CD14-positive monocyte (primary cell): ENCODE results near the gene ITGA4. TPM values are rescaled to one million over a fixed set of nuclear protein-coding genes. Genes with fewer than 3 reads are reported as not detected.

Experiments
- DNase-seq, 3 donors: peaks; one replicate each; pipeline ENCODE4 v3.0.0-alpha.2; 2011 to 2022
- H2AFZ ChIP-seq: 2 replicates; pipeline ENCODE4 v1.6.0; 2012; ENCODE audit warnings: mild to moderate bottlenecking, low read depth, low read length, inconsistent platforms; ENCODE audit not compliant: insufficient read depth, poor library complexity, severe bottlenecking
- H3K27ac ChIP-seq, 2 donors: 1 replicate in 1 of 2; 2 replicates in 1 of 2; pipeline ENCODE4 v1.5.1; 2012 to 2013; ENCODE audit warnings: low read length in 2 of 2, control low read depth in 1 of 2, inconsistent platforms in 1 of 2, low read depth in 1 of 2, mild to moderate bottlenecking in 1 of 2
- H3K27me3 ChIP-seq, 2 donors: one replicate each; pipeline versions ENCODE4 v1.6.0 to v1.6.1; 2011 to 2013; ENCODE audit warnings: low read length in 2 of 2; ENCODE audit not compliant: control insufficient read depth in 2 of 2, insufficient read depth in 2 of 2
- H3K36me3 ChIP-seq, 2 donors: replicated peaks in 1 of 2; 1 replicate in 1 of 2; 2 replicates in 1 of 2; pipeline versions ENCODE4 v1.5.1 to v1.6.1; 2012 to 2013; ENCODE audit warnings: low read length in 2 of 2, control low read depth in 1 of 2, inconsistent platforms in 1 of 2, mild to moderate bottlenecking in 1 of 2; ENCODE audit not compliant: insufficient read depth in 2 of 2, control insufficient read depth in 1 of 2
- H3K4me1 ChIP-seq, 2 donors: 1 replicate in 1 of 2; 2 replicates in 1 of 2; pipeline versions ENCODE4 v1.5.1 to v1.6.1; 2012 to 2013; ENCODE audit warnings: low read length in 2 of 2, control low read depth in 1 of 2, inconsistent platforms in 1 of 2, mild to moderate bottlenecking in 1 of 2, moderate library complexity in 1 of 2; ENCODE audit not compliant: insufficient read depth in 2 of 2, control insufficient read depth in 1 of 2
- H3K4me2 ChIP-seq: replicated peaks from 2 replicates; pipeline ENCODE3; 2012; ENCODE audit warnings: low read length, moderate library complexity, mild to moderate bottlenecking; ENCODE audit not compliant: poor library complexity, severe bottlenecking; ENCODE audit errors: extremely low read depth
- H3K4me3 ChIP-seq, 3 experiments: fragments of 200-600 bp in 1 of 3; sonication (generic) in 1 of 3; replicated peaks in 1 of 3; 1 replicate in 2 of 3; 2 replicates in 1 of 3; pipeline ENCODE4 v1.5.1; 2011 to 2013; ENCODE audit warnings: low read length in 3 of 3, mild to moderate bottlenecking in 3 of 3, control low read depth in 2 of 3, low read depth in 2 of 3, inconsistent platforms in 1 of 3, moderate library complexity in 1 of 3
- H3K79me2 ChIP-seq: 2 replicates; pipeline ENCODE4 v1.6.0; 2012; ENCODE audit warnings: mild to moderate bottlenecking, control low read depth, inconsistent platforms, low read length, moderate library complexity; ENCODE audit not compliant: insufficient read depth
- H3K9ac ChIP-seq: 2 replicates; pipeline ENCODE4 v1.6.0; 2017; ENCODE audit warnings: low read length, mild to moderate bottlenecking; ENCODE audit not compliant: insufficient read depth, poor library complexity, severe bottlenecking
- H3K9me3 ChIP-seq, 2 donors: replicated peaks in 1 of 2; 1 replicate in 1 of 2; 2 replicates in 1 of 2; pipeline versions ENCODE4 v1.5.1 to v1.6.1; 2012 to 2013; ENCODE audit warnings: low read length in 2 of 2, control low read depth in 1 of 2; ENCODE audit not compliant: control insufficient read depth in 1 of 2, insufficient read depth in 1 of 2
- H4K20me1 ChIP-seq: 2 replicates; pipeline ENCODE4 v1.6.0; 2012; ENCODE audit warnings: mild to moderate bottlenecking, low read length, control low read depth, moderate library complexity; ENCODE audit not compliant: insufficient read depth
- H3K27ac Mint-ChIP-seq, 7 donors: one replicate each; pipeline ENCODE4 v1.8.0; 2020; ENCODE audit warnings: mild to moderate bottlenecking in 7 of 7, mixed read lengths in 7 of 7, moderate library complexity in 6 of 7, inconsistent platforms in 2 of 7
- H3K27me3 Mint-ChIP-seq, 3 donors: one replicate each; pipeline ENCODE4 v1.8.0; 2021 to 2022; ENCODE audit warnings: low read depth in 3 of 3, mild to moderate bottlenecking in 3 of 3, mixed read lengths in 3 of 3, moderate library complexity in 3 of 3, inconsistent platforms in 1 of 3
- H3K36me3 Mint-ChIP-seq, 2 donors: one replicate each; pipeline ENCODE4 v1.8.0; 2020; ENCODE audit warnings: mixed read lengths in 2 of 2, inconsistent platforms in 1 of 2, mild to moderate bottlenecking in 1 of 2
- H3K4me1 Mint-ChIP-seq: one replicate; pipeline ENCODE4 v1.8.0; 2020; ENCODE audit warnings: mild to moderate bottlenecking, mixed read lengths
- H3K4me3 Mint-ChIP-seq, 2 donors: one replicate each; pipeline ENCODE4 v1.8.0; 2020; ENCODE audit warnings: mild to moderate bottlenecking in 2 of 2, mixed read lengths in 2 of 2, moderate library complexity in 1 of 2
- H3K9me3 Mint-ChIP-seq, 7 donors: one replicate each; pipeline ENCODE4 v1.8.0; 2020 to 2022; ENCODE audit warnings: mixed read lengths in 7 of 7, mild to moderate bottlenecking in 6 of 7, moderate library complexity in 6 of 7, inconsistent platforms in 2 of 7
- CTCF ChIP-seq: fragments of 200-600 bp; IDR thresholded peaks from one replicate; pipeline ENCODE4 v1.8.0; 2022; ENCODE audit warnings: antibody characterized with exemption, mild to moderate bottlenecking
- WGBS: methylation state at CpG from one replicate; pipeline ENCODE4 v1.1.5; 2013; ENCODE audit warnings: missing lambda C conversion rate; ENCODE audit not compliant: insufficient coverage; 5-methylcytosine and 5-hydroxymethylcytosine counted together
- intact Hi-C, 2 donors: fragments of 100-400 bp; cut with micrococcal nuclease; formaldehyde crosslinking; loops; one replicate each; pipeline versions ENCODE4 v1.15.0 to v1.15.1; 2023
- polyA plus RNA-seq, 3 donors: library from polyadenylated mRNA; depleted of rRNA in 1 of 3; unstranded in 2 of 3; stranded (reverse) in 1 of 3; fragments of 300-500 nt in 2 of 3; fragments of >200 nt in 1 of 3; fragmentation: Illumina TruSeq in 2 of 3; gene quantifications; 1 replicate in 2 of 3; 2 replicates in 1 of 3; pipeline ENCODE4 v1.2.3, GENCODE V29; 2012 to 2021

The ITGA4 gene
- polyA plus RNA-seq, 3 donors, result 66.1 to 97.3 (median 84.1) TPM

GRCh38 chr2:181566334-181567032, 109.3 kb downstream of the ITGA4 start:
- Histone ChIP-seq H3K27me3 (no peaks in the 10 kb centered on the region), H3K4me3 (no peak overlapping the region), H3K9ac (no peak overlapping the region), H3K9me3 (no peaks in the 10 kb centered on the region), H2AFZ (no peak overlapping the region), H3K79me2 (no peaks in the 10 kb centered on the region), H3K27ac (no peak overlapping the region), H4K20me1 (no peaks in the 10 kb centered on the region), H3K4me2 (no peak overlapping the region), H3K36me3 (no peaks in the 10 kb centered on the region), H3K4me1 (no peaks in the 10 kb centered on the region)
- DNase-seq, result no peak
- intact Hi-C loops, result no loop called here
- 100% methylated on average over 4 of the region's 6 CpGs for WGBS
- Mint-ChIP-seq H3K4me1 (peaks cover 6% of the 10 kb centered on the region), H3K4me3 (no peak overlapping the region), H3K27ac (no peak overlapping the region), H3K9me3 (no peaks in the 10 kb centered on the region), H3K27me3 (peaks cover 0 to 1% (median 0%) of the 10 kb centered on the region in 3 donors), H3K36me3 (no peaks in the 10 kb centered on the region)
- no peak for TF ChIP-seq CTCF

DNA sequence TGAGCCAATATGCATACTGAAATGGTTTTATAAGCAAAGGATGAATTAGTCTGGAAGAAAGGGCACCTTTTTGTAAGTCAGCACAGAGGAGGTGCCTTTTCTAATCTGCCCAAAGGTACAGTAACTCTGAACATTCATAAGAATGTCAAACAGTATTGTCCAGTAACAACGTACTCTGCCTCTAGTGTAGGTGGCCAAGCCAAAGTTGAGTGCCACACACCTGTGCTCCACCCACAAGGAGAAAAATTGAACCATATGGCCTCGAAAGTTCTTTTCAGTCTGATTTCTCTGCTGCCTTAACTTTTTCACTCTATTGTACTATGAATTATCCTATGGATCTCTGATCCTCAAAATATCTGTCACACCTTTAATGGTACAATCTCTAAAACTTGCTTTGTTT, 112.9 kb downstream of the ITGA4 start:
- H3K4me3 ChIP-seq, result no peak overlapping the region
- intact Hi-C loops, result loop anchor here (10.0 kb wide), 1 partner anchor 145 kb away; no protein-coding TSS in a partner anchor
- Mint-ChIP-seq H3K27me3 (no peaks in the 10 kb centered on the region), H3K9me3 (no peaks in the 10 kb centered on the region), H3K4me1 (peaks cover 6% of the 10 kb centered on the region), H3K4me3 (no peak overlapping the region), H3K27ac (no peak overlapping the region), H3K36me3 (no peaks in the 10 kb centered on the region)
- H3K27ac ChIP-seq, result no peak overlapping the region
- H3K9ac ChIP-seq, result no peak overlapping the region
- TF ChIP-seq CTCF, result no peak
- H3K27me3 ChIP-seq, result no peaks in the 10 kb centered on the region
- H3K4me2 ChIP-seq, result no peak overlapping the region
- no peak overlapping the region for H2AFZ ChIP-seq
- H3K79me2 ChIP-seq, result no peaks in the 10 kb centered on the region
- H3K36me3 ChIP-seq, result no peaks in the 10 kb centered on the region
- DNase-seq, result no peak
- H4K20me1 ChIP-seq, result no peaks in the 10 kb centered on the region
- WGBS, result 80% methylated on average over 1 of the region's 2 CpGs
- H3K9me3 ChIP-seq, result no peaks in the 10 kb centered on the region
- H3K4me1 ChIP-seq, result peaks cover 3 to 4% of the 10 kb centered on the region in 2 donors
